ENCODE results near the gene GGNBP2.

GGNBP2 gene

GRCh38 chr17:36611345-36612072, 66.8 kb downstream of the GGNBP2 start:
- H3K4me3 ChIP-seq (ENCODE audit: low read length) = no peak overlapping the region
- TF ChIP-seq ZNF274 (IDR thresholded peaks at IDR 0.05; ENCODE audit: low read depth, low read length) = no peak

GRCh38 chr17:36612323-36612722, 67.6 kb downstream of the GGNBP2 start:
- no peak overlapping the region for H3K4me3 ChIP-seq (ENCODE audit: low read length)
- TF ChIP-seq ZNF274 (IDR thresholded peaks at IDR 0.05; ENCODE audit: low read depth, low read length) = no peak

GRCh38 chr17:36613155-36613554, 68.4 kb downstream of the GGNBP2 start:
- TF ChIP-seq ZNF274 (IDR thresholded peaks at IDR 0.05; ENCODE audit: low read depth, low read length) = no peak
- no peak overlapping the region for H3K4me3 ChIP-seq (ENCODE audit: low read length)

- no peak overlapping the region for H3K4me3 ChIP-seq (ENCODE audit: low read length)
- TF ChIP-seq ZNF274 (IDR thresholded peaks at IDR 0.05; ENCODE audit: low read depth, low read length) = no peak
Measured at GRCh38 chr17:36614081-36614480, 69.4 kb downstream of the GGNBP2 start.

GRCh38 chr17:36614933-36615332, 70.2 kb downstream of the GGNBP2 start:
- TF ChIP-seq ZNF274 (IDR thresholded peaks at IDR 0.05; ENCODE audit: low read depth, low read length) = no peak
- no peak overlapping the region for H3K4me3 ChIP-seq (ENCODE audit: low read length)

- TF ChIP-seq ZNF274 (IDR thresholded peaks at IDR 0.05; ENCODE audit: low read depth, low read length) = no peak
- no peak overlapping the region for H3K4me3 ChIP-seq (ENCODE audit: low read length)
Measured at GRCh38 chr17:36616061-36617029, 71.6 kb downstream of the GGNBP2 start.

- no peak for TF ChIP-seq ZNF274 (IDR thresholded peaks at IDR 0.05; ENCODE audit: low read depth, low read length)
- H3K4me3 ChIP-seq (ENCODE audit: low read length) = no peak overlapping the region
Measured at GRCh38 chr17:36617773-36618172, 73.1 kb downstream of the GGNBP2 start.

- no peak for TF ChIP-seq ZNF274 (IDR thresholded peaks at IDR 0.05; ENCODE audit: low read depth, low read length)
- no peak overlapping the region for H3K4me3 ChIP-seq (ENCODE audit: low read length)
Measured at GRCh38 chr17:36623281-36623680, 78.6 kb downstream of the GGNBP2 start.

GRCh38 chr17:36625188-36625587, 80.5 kb downstream of the GGNBP2 start:
- no peak overlapping the region for H3K4me3 ChIP-seq (ENCODE audit: low read length)
- TF ChIP-seq ZNF274 (IDR thresholded peaks at IDR 0.05; ENCODE audit: low read depth, low read length) = no peak

- TF ChIP-seq ZNF274 (IDR thresholded peaks at IDR 0.05; ENCODE audit: low read depth, low read length) = no peak
- no peak overlapping the region for H3K4me3 ChIP-seq (ENCODE audit: low read length)
Measured at GRCh38 chr17:36627101-36627500, 82.4 kb downstream of the GGNBP2 start.

GRCh38 chr17:36628576-36628975, 83.9 kb downstream of the GGNBP2 start:
- H3K4me3 ChIP-seq (ENCODE audit: low read length) = no peak overlapping the region
- no peak for TF ChIP-seq ZNF274 (IDR thresholded peaks at IDR 0.05; ENCODE audit: low read depth, low read length)

- no peak for TF ChIP-seq ZNF274 (IDR thresholded peaks at IDR 0.05; ENCODE audit: low read depth, low read length)
- no peak overlapping the region for H3K4me3 ChIP-seq (ENCODE audit: low read length)
Measured at GRCh38 chr17:36629252-36629847, 84.6 kb downstream of the GGNBP2 start.

- no peak for TF ChIP-seq ZNF274 (IDR thresholded peaks at IDR 0.05; ENCODE audit: low read depth, low read length)
- no peak overlapping the region for H3K4me3 ChIP-seq (ENCODE audit: low read length)
Measured at GRCh38 chr17:36629970-36630502, 85.3 kb downstream of the GGNBP2 start.

GRCh38 chr17:36631022-36631421, 86.3 kb downstream of the GGNBP2 start:
- no peak for TF ChIP-seq ZNF274 (IDR thresholded peaks at IDR 0.05; ENCODE audit: low read depth, low read length)
- no peak overlapping the region for H3K4me3 ChIP-seq (ENCODE audit: low read length)

Measured in GM08714 (cell line).